Measurements from ENCODE around the gene DCAF10.
A peak's percentile ranks its signal among the peaks of the same experiment; 100 is the strongest.
"Not testable (repeated sequence)": the region's sequence is repeated elsewhere in the genome, so short reads cannot be mapped to it uniquely, and the experiment has no call there.

The DCAF10 gene

DNA sequence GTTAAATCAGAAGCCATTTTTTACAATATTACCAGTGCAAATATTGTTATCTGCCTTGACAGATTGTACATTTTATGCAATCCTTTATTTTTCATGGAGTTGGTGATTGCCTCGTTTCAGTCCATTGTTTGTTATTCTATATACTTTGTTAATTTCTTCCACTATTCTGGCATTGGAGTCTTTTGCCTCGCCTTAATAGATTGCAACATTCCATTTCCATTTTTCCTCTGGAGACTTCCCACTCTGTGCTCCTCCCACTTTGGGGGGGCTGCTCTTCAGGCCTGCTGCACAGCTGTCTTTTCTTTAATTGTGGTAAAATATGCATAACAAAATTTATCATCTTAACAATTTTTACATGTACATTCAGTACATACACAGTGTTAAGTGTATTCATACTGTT lies 4.4 kb upstream of the DCAF10 start:
- no peak for DNase-seq

DNA sequence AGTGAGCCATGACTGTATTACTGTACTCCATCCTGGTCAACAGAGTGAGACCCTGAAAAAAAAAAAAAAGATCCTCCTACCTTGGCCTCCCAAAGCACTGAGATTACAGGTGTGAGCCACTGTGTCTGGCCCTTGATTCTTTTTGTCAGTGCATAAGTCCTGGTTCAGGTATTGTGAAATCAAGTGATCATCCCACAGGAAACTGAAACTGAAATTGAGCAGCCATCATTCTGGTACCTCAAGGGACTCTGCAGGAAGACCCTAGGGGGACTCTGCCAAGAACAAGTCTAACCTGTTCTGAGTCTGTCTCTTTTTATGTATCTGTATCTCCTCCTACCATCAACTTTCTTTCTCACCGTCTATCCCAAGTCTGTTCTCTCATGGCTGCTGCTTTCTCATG lies 1.9 kb upstream of the DCAF10 start:
- DNase-seq = no peak

DNA sequence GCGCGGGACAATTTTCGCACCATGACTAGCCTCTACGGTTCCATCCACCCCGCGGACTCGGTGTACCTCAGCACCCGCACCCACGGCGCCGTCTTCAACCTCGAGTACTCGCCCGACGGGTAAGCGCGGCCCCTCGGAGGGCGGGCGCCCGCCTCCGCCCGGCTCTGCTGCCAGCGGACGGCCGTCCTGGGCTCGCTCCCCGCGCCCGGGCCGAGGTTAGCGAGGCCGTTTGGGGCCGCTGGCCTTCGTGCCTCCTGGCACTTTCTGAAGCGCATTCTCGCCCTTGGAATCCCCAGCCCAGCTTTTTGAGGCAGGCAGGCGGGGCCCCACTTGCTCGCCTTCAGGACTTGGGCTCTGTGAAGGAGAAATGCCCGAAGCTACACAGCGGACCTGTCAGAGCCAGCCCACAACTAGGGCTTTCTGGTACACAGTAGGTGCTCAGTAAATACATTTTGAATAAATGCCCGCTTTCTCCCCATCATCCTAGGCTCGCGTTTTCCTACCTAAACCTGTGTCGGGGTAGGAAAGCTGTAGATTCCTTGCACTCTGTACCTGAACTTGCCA lies 772 bp downstream of the DCAF10 start:
- peak; percentile 46 to 57 for DNase-seq

DNA sequence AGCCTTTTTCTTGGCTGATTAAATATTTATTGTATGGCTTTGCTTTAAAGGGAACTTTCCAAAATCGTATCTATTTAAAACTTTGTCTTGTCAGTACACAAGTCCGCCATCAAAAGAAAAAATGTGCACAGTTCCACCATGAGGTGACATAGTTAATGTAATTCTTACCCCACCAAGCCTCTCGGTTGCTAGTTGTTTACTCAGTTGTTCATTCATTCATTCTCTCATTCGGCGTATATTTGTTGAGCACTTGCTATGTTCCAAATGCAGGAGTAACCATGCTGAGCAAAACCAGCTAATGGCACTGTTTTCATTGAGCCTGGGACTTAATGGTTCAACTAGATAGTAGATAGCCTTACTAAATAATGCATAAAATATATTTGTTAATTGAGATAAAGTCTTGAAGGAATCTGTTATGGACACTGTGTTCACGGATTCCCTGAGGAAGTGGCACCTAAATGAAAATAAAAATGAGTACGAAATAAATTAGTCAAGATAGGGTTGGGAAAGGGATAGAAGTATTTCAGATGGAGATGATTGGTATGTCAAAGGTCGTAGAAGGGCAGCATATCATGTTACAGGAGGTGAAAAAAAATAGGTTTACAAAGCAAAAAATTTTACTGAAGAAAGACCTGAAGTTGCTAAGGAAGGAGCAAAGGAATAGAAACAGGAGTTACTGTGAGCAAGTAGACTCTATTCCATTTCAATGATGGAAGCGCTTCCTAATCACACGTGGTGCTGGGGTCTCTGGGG lies 1.5 kb downstream of the DCAF10 start:
- no peak for DNase-seq

DNA sequence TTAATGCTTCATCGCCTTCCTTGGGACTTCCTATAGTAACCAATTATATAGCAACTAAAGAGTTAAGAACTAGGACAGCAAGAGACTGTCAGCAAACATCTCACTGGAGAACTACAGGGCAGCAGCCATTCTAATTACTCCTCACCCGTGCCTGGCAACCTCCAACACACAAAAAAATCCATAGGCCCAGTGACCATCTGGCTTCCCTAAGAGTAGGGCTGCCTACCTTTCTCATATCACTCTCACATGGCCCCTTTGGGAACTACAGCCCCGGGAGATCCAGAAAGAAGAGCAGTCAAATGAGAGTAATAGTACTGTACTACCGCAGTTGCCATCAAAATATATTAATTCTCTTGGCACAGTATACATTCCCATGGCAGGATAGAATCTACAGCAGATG lies 5.7 kb downstream of the DCAF10 start:
- DNase-seq = no peak

DNA sequence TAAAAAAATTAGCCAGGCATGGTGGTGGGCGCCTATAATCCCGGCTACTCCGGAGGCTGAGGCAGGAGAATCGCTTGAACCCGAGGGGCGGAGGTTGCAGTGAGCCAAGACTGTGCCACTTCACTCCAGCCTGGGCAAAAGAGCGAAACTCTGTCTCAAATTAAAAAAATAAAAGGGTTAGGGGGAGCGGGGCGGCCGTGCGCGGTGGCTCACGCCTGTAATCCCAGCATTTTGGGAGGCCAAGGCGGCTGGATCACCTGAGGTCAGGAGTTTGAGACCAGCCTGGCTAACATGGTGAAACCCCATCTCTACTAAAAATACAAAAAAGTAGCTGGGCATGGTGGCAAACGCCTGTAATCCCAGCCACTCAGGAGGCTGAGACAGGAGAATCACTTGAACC lies 9.1 kb downstream of the DCAF10 start:
- not testable (repeated sequence) for DNase-seq

DNA sequence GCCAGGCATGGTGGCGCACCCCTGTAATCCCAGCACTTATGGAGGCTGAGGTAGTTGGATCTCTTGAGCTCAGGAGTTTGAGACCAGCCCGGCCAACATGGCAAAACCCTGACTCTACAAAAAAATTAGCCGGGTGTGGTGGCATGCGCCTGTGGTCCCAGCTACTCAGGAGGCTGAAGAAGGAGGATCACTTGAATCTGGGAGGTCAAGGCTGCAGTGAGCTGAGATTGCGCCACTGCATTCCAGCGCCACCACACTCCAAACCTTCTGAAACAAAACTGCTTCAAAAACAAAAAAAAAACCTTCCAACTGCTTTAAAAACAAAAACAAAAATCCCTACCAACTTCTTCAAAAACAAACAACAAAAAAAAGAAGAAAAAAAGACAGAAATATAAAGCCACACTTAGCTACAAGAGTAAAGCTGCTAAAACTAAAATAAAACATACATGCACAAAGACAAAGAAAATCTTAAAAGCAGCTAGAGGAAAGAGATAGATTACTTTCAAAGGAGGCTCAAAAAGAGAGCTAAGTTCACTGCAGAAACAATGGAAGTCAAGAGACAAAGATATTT lies 11.4 kb downstream of the DCAF10 start:
- DNase-seq = no peak

DNA sequence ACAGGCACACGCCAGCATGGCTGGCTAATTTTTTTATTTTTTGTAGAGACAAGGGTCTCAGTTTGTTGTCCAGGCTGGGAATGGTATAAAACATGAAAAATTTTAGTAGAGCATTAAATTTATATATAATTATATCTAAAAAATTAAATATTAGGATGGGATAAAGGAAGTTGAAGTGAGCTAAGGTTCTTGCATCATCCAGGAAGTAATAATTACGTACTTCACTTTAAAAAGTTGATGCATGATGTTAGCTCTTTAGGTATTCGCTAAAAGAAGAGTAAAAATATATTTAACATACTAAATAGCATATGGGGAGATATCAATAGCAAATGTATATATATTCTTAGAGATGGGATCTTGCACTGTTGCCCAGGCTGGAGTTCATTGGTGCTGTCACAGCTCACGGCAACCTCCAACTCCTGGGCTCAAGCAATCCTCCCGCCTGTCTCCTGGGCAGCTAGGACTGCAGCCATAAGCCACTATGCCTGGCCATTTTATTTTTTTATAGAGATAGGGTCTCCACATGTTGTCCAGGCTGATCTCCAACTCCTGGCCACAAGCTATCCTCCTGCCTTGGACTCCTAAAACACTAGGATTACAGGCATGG lies 12.3 kb downstream of the DCAF10 start:
- DNase-seq = no peak

DNA sequence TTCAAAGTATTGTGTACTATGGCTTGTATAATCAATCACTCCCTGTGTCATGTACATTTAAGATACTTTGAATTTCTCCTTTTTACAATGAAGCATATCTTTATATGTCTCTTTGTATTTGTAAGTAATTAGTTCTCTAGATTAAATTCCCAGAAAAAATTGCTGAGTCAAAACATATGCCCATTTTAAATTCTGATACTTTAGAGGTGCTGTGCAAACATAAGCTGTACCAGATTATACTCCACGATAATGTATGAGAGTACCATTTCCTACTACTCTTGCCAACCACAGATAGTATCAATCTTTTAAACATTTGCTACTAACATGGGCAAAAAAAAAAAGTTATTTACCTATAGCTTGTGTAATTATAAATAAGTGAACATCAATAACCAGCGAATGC lies 18.3 kb downstream of the DCAF10 start:
- no peak for DNase-seq

DNA sequence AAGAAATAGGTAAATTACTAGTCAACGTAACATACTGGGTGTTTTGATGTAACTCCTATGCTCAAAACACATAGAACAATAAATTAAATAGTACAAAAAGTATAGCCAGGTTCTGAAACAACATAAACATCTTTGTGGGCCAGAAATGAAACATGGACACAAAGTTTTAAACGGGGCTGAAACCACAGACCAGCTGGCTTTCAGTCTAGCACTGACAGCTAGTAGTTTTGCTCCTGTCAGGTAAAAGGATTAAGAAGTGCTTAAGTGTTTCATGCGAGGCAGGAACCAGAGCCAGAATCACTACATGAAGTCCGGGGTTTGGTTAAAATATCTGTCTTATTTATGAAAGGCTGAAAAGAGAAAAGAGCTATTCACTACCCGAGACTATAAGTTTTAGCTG lies 19.5 kb downstream of the DCAF10 start:
- DNase-seq = no peak

DNA sequence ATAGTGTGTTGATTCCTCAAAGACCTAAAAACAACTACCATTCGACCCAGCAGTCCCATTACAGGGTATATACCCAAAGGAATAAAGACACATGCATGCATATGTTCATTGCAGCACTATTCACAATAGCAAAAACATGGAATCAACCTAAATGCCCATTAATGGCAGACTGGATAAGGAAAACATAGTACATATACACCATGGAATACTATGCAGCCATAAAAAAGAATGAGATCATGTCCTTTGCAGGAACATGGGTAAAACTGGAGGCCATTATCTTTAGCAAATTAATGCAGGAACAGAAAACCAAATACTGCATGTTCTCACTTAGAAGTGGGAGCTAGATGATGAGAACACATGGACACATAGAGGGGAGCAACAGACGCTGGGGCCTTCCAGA lies 24.6 kb downstream of the DCAF10 start:
- not testable (repeated sequence) for DNase-seq

DNA sequence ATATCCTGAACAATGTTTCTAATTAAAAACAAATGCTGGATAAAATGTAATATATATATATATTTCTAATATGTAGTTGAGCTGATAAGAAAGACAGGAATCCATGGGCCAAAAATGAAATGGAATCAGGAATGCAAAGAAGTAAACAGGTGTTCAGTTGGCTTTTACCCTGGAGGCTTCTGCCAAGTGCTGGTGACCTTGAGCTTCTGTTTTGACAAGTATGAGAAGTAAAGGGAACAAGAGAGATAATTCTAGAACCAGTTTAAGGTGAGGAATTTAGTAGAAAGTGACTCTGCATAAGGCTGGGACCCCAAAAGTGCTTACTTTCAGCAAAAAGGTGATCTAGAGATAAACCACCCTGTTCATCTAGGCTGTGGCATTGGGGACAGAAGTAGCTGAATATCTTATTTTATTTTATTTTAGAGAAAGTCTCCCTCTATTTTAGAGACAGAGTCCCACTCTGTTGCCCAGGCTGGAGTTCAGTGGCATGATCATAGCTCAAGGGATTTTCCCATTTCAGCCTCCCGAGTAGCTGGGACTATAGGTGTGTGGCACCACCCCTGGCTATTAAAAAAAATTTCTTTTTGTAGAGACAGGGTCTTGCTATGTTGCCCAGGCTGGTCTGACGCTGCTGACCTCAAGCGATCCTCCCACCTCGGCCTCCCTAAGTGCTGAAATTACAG lies 27.0 kb downstream of the DCAF10 start:
- DNase-seq = no peak

DNA sequence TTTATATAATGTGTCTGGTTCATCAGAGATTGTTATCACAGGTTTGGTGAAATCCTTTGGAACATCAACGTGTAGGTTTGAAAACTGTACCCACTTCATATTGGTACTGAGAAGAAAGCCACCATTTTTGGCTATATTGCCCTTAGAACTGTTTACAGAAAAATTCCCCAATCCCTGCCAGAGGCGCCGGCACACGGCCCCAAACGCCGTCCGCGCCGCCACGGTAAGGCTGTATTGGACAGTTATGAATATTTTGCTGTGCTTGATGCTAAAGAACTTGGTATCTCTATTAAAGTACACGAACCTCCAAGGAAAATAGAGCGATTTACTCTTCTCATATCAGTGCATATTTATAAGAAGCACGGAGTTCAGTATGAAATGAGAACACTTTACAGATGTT lies 35.2 kb downstream of the DCAF10 start:
- DNase-seq = no peak

DNA sequence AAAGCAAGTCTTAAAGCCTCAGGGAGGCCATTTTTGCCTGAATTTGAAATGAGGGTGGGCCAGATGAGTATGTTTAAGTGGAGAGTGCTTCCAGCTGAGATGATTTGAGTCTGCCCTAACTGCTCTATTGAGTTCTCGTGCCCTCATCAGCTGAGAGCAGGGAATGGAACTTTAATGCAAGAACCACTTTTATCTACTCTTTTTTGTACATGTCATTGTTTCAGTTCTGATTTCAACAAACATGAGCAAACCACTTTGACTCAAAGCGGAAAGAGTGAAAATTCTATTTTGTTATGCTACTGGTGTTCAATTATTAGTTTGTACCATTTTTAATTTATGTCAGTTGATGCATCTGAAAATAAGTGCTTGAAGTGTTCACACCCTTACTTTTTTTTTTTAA lies 35.8 kb downstream of the DCAF10 start:
- DNase-seq = peak in 1 of 2 donors; percentile 20

DNA sequence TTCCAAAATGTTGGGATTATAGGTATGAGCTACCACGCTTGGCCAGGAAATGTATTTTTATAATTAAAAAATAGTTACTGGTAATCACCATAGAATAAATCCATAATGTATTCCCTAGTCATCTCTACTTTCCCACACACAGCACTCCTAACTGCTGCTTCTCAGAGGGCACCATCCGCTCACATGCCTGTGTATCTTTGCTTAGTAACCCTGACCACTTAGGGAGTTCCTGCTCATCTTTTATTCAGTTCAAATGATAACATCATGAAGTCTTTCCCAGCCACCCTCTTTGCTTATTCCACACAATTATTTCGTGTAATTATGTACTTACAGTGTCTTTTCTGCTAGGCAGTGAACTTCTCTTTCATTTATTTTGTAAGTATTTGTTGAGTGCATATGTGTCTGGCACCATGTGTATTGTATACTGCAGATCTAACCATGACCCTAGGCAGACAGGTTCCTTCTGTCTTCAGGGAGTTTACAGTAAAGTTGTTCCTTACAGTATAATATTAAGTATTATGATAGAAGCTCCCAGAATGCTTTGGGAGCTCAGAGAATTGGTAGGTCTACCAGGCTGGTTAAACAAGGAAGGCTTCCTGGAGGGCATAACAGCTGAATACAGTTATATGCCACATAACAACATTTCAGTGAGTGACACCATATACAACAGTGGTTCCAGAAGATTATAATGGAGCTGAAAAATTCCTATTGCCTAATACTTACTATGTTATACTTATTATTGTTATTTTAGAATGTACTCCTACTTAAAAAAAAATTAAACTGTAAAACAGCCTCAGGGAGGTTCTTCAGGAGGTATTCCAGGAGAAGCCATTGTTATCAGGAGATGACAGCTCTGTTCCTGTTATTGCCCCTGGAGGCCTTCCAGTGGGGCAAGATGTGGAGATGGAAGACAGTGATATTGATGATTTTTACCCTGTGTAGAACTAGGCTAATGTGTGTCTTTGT lies 39.2 kb downstream of the DCAF10 start:
- no peak for DNase-seq

DNA sequence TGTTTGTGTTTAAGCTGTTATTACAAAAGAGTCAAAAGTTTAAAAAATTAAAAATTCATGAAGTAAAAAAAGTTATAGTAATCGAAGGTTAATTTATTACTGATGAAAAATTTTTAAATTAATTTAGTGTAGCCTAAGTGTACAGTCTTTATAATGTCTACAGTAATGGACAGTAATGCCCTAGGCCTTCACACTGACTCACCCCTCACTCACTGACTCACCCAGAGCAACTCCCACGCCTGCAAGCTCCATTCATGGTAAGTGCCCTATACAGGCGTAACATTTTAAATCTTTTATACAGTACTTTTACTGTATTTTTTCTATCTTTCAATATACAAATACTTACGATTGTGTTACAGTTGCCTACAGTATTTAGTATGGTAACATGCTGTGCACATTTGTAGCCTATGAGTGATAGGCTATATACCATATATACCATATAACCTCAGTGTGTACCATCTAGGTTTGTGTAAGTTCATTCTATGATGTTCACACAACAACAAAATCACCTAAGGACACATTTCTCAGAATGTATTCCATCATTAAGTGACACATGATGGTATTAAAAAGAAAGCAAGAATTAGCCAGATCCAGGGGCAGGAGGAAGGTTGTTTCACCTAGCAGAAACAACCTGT lies 40.1 kb downstream of the DCAF10 start:
- DNase-seq = peak; percentile 14 to 21

DNA sequence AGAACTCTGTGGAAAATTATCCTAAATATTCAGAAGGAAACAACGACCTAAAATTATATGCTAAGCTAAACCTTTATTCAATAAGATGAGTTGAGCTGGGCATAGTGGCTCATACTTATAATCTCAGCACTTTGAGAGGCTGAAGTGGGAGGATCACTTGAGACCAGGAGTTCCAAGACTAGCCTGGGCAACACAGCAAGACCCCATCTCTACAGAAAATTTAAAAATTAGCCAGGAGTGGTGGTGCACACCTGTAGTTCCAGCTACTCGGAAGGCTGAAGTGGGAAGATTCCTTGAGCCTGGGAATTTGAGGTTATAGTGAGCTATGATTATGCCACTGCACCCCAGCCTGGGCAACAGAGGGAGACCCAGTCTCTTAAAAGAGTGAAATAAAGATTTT lies 51.6 kb downstream of the DCAF10 start:
- no peak for DNase-seq

DNA sequence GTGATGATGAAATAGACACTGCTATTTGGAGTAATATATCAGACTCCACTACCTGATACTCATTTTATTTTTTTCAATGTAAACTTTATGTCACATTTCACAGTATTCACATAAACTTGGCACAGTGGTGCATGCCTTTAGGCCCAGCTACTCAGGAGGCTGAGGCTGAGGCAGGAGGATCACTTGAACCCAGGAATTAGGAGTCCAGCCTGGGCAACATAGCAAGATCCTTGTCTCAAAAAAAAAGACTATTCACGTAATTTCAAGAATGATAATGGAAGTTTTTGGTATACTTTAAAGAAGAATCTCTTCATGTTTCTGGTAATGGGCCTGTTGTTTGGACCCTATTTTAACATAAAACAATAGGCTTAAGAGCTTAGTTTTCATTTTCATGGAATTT lies 56.0 kb downstream of the DCAF10 start:
- no peak for DNase-seq

DNA sequence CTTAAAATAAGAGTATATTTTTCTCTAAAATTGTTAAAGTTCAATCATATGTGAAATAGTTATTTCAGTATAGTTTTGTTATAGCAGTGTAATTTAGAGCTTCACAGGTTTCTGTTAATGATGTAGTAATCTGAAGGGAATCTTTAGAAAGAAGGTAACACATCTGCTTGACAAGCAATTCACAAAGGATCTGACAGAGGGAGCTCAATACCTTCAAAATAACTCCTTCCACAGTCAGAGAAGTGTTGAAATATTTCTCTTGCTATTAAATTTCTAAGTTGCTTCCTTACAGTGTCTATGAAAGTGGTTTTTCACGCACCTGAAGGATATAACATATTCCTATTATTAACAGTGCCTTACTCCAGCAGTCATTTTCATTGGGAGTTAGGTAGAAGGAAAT lies 58.4 kb downstream of the DCAF10 start:
- DNase-seq = no peak

DNA sequence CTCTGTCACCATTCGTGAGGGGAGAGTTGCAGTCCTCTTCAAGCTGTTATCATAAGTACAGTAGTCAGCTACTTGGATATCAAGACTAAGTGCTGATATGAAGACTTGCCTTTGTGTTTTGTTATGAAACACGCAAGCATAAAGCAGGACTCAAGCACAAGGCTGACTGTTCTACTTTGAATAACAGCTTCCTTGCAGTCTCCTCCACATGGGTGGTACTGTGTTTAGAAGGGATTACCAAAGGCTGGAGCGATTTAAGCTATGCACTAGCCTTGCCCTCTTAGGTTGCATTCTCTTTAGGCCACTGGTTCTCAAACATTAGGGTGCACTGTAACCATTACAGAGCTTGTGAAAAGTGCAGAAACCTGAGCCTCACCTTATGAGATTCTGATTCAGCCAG lies 61.9 kb downstream of the DCAF10 start:
- no peak for DNase-seq

DNA sequence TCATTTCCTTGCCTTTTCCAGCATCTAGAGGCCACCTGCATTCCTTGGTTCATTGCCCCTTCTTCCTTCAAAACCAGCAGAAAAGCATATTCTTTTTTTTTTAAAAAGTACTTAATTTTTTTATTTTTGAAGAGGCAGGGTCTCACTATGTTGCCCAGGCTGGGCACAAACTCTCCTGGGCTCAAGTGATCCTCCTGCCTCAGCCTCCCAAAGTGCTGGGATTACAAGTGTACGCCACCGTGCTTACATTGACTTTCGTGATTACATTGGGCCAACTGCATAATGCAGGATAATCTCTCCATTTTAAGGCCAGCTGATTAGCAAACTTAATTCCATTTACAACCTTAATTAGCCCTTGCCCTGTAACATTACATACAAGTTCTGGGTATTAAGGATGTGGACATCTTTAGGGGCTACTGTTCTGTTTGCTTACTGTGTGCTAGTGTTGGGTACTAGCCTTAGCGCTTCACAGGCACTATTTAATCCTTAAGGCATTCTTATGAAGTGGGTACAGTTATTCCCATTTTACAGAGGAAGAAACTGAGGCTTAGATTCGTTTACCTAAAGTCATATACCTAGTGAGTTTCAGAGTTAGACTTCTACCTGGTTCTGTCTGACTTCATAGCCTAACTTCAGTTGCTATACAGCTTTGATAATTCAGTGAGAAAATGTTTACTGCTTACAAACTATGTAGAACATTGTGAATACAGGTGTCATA lies 69.6 kb downstream of the DCAF10 start:
- DNase-seq = no peak

All from stimulated activated CD4-positive, alpha-beta T cell treated with anti-CD3 and anti-CD28 coated beads, Interleukin-2, amount 100 ng/mL, for 24 hours (primary cell).